K562 (cell line): Measurements from ENCODE around the gene LAMB4.

Experiments
- CTBP1 ChIP-seq: fragments of 450-650 bp; IDR thresholded peaks from 2 replicates; pipeline ENCODE4 v1.6.1; 2016; ENCODE audit warnings: borderline replicate concordance
- CTCF ChIP-seq, 3 experiments: IDR thresholded peaks in 2 of 3; conservative IDR thresholded peaks in 1 of 3; 2 replicates each; pipeline ENCODE4 v1.5.1; 2011 to 2012; ENCODE audit warnings: low read length in 3 of 3, mild to moderate bottlenecking in 3 of 3, control low read depth in 2 of 3, improper control_type of control experiment in 1 of 3, inconsistent platforms in 1 of 3, low read depth in 1 of 3, mixed read lengths in 1 of 3, moderate library complexity in 1 of 3; ENCODE audit not compliant: insufficient read depth in 2 of 3
- E2F4 ChIP-seq: sonication (generic); formaldehyde crosslinking; IDR thresholded peaks from 2 replicates; pipeline ENCODE4 v1.8.0; 2022; ENCODE audit warnings: mild to moderate bottlenecking, low read depth, missing genetic modification reagents
- GABPB1 ChIP-seq: sonication (generic); formaldehyde crosslinking; IDR thresholded peaks from 2 replicates; pipeline ENCODE4 v1.8.0; 2022; ENCODE audit warnings: mild to moderate bottlenecking, missing genetic modification reagents
- HNRNPLL ChIP-seq: fragments of 200-400 bp; formaldehyde crosslinking; IDR thresholded peaks from 2 replicates; pipeline ENCODE4 v1.6.1; 2017; ENCODE audit warnings: low read length, low read depth, mild to moderate bottlenecking; ENCODE audit not compliant: poor library complexity, severe bottlenecking
- MEF2D ChIP-seq: conservative IDR thresholded peaks from 2 replicates; pipeline ENCODE4 v1.6.1; 2016; ENCODE audit warnings: low read depth, missing genetic modification characterization, missing compliant biosample characterization
- MXI1 ChIP-seq: IDR thresholded peaks from 2 replicates; pipeline ENCODE4 v1.6.1; 2011; ENCODE audit warnings: low read depth, mild to moderate bottlenecking, improper control_type of control experiment, low read length
- NFE2L1 ChIP-seq: fragments of 450-650 bp; IDR thresholded peaks from 2 replicates; pipeline ENCODE4 v1.6.1; 2016; ENCODE audit warnings: missing genetic modification characterization, low read depth, mild to moderate bottlenecking, missing compliant biosample characterization, moderate library complexity, borderline replicate concordance
- PHF21A ChIP-seq: fragments of 450-650 bp; IDR thresholded peaks from 2 replicates; pipeline ENCODE4 v1.6.1; 2017; ENCODE audit warnings: low read depth, borderline replicate concordance
- RFX5 ChIP-seq: IDR thresholded peaks from 2 replicates; pipeline ENCODE4 v1.6.1; 2011; ENCODE audit warnings: low read depth, mild to moderate bottlenecking, improper control_type of control experiment, low read length
- SMARCA5 ChIP-seq: fragments of 450-650 bp; IDR thresholded peaks from 2 replicates; pipeline ENCODE4 v1.6.1; 2016
- ZKSCAN8 ChIP-seq: fragments of 200-800 bp; sonication (Bioruptor generic); IDR thresholded peaks from 2 replicates; pipeline ENCODE4 v1.6.1; 2016; ENCODE audit warnings: missing genetic modification characterization, missing compliant biosample characterization

- no peak for TF ChIP-seq HNRNPLL
- TF ChIP-seq PHF21A: no peak
- no peak for TF ChIP-seq E2F4 (CRISPR knock-in tag)
- TF ChIP-seq GABPB1: no peak
- no peak for TF ChIP-seq RFX5
- no peak for TF ChIP-seq CTCF (IDR thresholded peaks at IDR 0.05 in 2 of 3, conservative IDR thresholded peaks at IDR 0.05 in 1 of 3; ENCODE audit: insufficient read depth in 2 of 3, low read depth in 1 of 3, low read length in 3 of 3)
- no peak for TF ChIP-seq SMARCA5
- no peak for TF ChIP-seq MEF2D
- TF ChIP-seq ZKSCAN8: no peak
- TF ChIP-seq NFE2L1 (tag): no peak
- no peak for TF ChIP-seq CTBP1
- no peak for TF ChIP-seq MXI1
Measured at GRCh38 chr7:108046952-108047506, 83.1 kb downstream of the LAMB4 start.
